OCI-M1 (cell line): ENCODE results near the gene ZNF526.
"Not testable (repeated sequence)": the region's sequence is repeated elsewhere in the genome, so short reads cannot be mapped to it uniquely, and the experiment has no call there.

Source experiments
- DNase-seq: peaks from one replicate; lab custom pipeline; 2025; lab: John Stamatoyannopoulos, UW

ZNF526 gene

GRCh38 chr19:42246922-42247639 is 27.0 kb downstream of the ZNF526 start:
- peak; percentile 45 for DNase-seq

DNA sequence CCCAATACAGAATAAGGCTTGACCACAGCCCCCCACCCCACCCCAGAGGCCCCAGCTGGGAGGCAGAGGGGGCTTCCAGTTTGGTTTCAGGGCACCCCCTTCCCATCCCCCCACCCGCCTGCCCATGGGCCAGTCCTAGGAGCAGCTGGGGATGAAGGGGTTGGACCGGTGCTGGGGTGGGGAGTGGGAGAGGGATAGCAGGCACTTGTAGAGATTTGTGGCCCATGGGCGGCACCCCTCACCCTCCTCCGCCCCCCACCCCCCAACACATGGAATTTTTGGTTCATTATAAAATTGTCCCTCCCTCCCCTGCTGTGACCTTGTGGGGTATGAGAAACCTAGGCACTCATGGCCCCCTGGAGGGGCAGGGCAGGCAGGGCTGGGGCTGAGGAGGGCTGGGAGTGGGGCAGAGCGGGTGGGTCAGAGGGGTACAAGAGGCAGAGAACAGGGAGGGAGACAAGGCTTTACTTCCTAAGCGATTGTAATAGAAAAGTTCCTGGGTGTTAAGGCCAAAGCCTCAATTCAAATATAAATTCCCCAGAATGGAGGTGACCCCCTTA is 27.6 kb downstream of the ZNF526 start:
- no peak for DNase-seq

DNA sequence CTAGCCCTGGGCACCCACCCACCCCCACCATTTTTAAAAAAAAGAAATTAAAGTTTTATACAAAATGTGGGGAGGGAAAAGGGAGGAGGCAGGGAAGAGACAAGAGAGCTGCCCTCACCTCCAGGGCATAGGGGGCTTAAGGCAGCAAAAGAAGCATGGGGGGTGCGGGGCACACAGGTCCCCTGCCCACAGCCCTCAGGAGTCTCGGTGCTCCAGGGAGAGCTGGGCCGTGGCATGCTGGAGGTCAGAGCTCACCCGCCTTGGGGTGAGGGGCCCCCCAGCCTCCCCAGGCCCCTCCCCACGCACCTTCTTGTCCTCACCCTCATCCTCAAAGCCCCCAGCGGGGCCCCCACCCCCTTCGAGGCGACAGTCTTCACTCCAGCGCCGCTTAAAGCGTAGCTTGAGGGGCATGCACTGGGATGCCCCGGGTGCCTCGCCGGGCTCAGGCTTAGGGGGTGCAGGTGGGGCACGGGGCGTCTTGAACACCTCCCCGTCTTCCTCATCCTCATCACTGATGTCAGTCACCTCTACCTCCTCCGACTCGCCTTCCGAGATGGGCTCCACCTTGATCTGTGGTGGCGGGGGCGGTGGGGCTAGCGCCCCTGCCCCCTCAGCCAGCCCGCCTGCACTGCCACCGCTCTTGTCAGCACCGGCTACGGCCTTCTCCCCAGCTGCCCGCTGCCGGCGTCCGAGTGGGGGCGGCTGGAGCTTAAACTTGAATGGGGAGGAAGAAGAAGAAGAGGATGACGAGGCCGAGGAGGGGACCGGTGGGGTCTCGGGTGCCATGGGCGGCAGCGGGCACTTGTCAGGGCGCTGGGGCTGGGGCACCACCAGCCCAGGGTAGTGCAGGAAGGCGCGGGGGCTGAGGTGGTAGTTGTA is 28.4 kb downstream of the ZNF526 start:
- no peak for DNase-seq

DNA sequence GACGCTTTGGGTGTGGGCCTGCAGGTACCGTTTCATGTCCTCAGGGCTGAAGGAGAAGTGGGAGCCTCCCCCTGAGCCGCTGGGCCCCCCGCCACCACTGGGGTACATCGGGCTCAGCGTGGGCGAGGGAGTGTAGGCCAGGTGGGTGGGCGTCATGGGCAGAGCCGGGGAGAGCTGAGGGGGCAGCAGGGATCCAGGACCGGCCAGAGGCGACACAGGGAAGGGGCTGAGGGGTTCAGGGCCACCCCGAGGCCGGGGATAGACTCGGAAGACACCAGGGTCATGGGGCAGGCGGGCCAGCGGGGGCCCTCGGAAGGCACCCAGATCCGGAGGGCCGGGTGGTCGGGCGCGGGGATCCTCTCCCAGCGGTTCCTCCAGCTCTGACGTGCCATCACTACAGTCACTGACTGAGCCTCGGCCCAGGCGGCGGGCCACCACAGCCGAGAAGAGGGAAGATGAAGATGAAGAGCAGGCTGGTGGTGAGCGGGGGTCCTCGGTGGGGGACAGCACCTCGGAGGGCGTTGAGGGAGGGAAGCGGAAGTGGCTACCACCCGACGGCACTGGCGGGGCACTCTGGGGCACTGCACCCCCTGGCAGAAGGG is 29.1 kb downstream of the ZNF526 start:
- DNase-seq, result no peak

DNA sequence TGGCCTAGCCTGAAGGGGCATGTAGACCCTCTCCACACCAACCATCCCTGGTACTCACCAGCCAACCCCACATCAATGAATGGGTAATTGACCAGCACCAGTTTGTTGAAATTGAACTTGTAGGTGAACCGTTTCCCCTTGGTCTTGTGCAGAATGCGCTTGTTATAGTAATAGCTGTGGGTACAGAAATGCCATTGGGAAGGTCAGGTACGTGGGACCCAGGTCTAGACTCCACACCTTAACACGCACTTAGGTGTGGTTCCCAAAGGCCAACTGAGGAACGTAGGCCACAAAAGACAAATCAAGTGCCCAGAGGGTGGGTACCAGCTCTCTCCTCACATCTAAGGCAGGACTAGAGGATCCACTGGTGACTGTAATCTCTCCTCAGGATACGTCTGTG is 29.7 kb downstream of the ZNF526 start:
- no peak for DNase-seq

DNA sequence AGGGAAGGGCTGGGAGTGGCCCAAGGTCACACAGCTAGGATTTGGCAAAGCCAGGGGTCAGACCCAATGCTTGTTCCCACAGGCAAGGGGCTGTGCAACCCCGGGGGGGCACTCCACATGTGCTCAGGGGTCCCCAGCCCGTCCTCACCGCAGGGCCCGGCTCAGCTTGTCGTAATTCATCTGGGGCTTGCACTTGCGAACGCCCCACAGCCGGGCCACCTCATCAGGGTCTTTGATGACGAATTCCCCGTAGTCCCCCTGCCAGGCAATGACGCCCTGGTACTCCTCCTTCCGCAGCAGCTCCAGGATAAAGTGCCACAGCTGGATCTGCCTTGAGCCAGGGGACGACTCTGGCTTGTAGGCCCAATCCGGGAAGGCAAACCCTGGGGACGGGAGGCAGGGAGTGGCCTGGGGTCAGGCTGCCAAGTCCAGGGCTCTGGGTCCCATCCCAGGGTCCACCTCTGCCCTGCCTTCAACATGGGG is 30.1 kb downstream of the ZNF526 start:
- DNase-seq, result no peak

DNA sequence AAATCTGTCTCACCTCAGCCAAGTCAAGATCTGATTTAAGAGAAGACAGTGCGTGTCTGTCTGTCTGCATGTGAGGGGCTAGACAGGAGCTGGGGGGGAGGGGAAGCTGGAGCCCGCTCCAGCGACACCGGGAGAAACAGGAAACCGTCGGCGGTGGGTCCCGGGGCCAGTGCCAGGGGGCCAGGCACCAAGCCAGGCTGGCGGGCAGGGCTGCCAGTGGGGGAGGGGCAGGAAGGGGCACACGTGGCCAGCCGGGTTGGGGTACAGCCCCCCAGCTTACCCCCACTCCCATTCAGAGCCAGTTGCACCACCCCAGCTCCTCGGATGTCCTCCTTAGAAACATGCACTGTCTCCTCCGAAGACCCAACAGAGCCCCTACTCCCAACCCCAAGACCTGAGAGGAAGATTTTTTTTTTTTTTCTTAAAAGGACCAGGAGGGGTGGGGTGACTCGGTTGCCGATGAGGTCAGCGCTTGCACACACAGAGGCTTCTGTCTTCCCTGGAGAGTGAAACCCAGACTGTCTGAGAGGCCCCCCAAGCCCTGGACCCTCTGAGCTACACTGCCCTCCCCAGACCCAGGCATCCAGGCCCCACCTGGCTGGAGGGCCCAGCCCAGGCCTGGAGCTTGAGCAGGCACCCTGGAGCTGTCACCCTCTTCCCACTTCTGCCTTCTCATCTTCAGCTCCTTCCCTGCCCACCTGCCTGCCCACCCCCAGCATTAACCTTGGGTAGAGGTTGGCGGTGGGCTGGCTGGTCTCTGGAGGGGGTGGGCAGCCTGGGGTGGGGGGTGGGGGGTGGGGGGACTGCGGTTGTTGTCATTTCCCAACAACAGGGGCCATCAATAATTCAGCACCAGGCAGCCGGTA is 30.8 kb downstream of the ZNF526 start:
- DNase-seq, result no peak

GRCh38 chr19:42251572-42252358 is 31.7 kb downstream of the ZNF526 start:
- no peak for DNase-seq

DNA sequence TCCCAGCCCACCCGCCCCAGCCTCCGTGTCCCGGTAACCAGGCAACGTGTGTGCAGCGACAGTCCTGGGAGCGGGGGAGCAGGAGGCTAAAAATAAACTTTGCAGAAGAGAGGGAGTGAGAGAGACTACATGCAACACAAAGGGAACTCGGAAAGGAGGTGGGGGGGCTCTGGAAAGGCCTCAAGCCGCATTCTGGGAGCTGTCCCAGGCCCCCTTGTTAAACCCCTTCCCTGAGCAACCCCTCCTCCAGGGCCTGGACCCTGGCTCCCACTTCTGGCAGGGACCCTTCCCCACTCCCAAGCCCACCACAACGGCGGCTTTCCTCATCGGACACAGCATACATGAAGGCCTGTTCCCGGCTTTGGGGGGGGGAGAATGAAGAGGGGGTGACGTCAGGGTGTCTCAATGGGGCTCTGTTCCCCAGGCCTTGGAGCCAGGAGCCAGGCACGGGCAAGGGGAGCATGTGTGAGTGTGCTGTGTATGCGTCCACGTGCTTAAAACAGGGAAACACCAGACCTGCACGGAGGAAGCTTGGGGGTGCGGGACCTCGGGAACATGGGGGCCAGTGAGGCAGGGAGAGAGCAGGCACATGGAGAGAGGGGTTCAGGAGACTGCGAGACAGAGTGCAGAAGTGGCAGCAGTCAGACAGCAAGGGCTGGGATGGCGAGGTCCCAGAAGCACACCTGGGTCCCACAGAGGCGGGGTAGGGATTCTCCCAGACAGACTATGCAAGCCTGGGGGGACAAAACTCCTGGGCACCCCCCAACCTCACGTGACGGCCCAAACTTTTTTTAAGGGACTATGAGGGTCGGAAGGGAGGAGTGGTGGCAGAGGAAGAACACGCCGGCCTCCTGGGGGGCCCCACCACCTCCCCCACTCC is 32.5 kb downstream of the ZNF526 start:
- DNase-seq, result peak; percentile 55

DNA sequence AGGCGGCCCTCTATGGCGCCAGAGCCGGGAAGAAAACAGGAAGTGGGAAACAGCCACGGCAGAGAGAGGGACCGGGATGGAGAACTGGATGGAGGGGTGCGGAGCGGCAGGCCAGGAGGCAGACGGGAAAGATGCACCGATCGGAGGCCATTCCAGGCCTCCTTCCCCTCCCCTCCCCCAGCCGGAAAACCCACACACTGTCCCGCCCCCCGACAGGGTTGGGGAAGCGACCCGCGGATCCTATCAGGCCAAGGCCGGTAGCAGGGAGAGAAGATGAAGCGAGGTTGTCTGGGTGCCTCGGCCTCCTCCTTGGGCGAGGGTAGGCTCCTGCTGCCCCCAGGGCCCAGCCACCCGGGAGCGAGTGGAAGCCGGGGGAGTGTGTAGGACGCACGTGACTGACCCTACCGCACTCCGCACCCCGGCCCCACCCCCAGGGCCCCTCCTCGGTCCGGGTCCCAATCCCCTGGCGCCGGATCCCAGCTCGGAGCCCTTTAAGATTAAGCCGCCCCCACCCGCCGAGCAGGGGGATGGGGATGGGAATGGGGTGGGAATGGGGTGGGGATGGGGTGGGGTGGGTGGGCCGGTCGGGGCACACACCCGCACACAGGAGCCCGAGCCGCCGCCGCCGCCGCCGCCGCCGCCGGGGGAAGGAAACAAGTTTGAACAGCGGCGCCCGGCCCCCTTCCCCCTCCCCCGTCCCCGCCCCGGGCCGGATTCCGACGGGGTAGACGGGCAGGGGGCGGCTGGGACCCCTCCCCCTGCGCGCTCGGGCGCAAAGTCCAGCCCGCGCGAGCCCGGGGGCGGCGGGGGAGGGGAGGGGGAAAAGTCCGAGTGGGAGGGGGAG is 33.4 kb downstream of the ZNF526 start:
- DNase-seq, result peak; percentile 83

DNA sequence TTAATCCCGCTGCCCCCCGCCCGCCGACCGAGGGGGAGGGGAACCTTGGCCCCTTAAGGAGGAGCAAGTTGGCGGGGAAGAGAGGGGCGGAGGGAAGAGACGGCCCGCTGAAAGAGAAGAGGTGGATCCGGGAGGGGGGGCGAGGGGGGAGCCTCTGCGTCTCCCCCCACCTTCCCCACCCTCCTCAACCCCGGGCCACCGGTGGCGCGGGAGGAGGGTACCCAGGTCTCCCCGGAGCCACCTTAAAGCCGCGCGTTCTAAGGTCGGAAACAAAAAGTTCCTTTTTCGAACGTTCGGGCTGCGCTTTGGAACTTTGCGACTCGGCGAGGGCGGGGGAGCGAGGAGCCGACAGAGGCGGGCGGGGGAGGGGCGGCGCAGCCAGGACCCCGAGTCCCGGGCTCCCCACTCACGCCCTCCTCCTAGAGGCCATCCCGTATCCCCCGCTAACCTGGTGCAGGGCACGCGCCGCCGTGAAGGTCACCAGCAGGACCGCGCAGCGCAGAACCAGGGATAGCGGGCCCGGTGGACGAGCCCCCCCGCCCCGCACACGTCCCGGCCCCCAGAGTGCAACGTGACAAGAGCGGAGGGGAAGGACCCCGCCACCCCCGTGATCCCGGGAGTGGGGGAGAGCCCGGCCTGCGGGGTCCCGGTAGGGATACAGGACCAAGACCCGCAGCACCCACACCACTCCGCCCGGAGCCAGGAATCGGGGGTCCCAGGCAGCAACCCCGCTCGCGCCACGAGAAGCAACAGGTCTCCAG is 34.2 kb downstream of the ZNF526 start:
- DNase-seq, result peak; percentile 91

DNA sequence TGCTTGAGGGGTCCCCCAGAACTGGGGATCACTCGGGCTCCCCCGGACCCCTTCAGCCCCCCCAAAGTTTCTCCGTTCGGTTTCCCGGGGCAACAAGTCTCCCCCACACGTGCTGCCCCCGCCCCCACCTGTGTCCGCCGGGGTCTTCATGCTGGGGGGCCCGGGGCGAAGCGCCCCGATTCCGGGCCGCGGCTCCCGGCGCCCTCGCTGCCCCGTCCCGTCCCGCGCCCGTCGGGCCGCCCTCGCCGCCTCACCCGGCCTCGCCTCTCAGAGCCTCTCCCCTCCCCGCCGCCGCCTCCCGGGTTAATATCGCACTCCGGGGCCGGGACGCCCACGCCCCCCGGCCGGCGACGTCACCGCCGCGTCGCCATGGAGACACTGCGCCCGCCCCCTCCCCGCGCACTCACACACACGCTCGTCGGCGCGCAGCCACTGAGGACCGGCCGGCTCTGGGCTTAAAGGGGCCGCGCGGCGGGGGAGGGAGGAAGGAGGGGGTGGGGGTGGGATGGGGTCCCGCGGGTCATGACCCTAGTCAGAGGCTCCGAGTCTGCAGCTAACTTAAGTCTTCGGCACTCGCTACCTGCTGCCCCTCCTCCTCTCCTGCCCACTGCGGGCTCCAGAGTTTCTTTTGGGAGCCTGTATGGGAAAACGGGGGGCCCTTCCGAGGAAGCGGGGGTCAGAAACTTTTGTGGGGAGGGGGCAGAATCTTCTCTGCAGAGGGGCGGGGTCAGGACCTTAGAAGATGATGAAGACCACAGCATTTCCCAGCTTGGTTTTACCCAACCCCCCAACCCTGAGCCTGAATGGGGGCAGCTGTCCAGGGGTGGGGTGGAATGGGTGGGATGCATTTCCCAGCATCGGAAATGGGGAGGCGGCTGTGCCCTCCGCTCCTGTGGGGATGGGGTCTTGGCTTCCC is 35.0 kb downstream of the ZNF526 start, which contains the start of gene ERF:
Gene ERF, minus strand, starts transcription at position 279 of the 916 bp plus-strand sequence. Its CDS starts 129 bp downstream, at position 150.
- DNase-seq, result peak; percentile 95

GRCh38 chr19:42255766-42256745 is 35.9 kb downstream of the ZNF526 start:
- peak; percentile 59 for DNase-seq

GRCh38 chr19:42257842-42258241 is 37.7 kb downstream of the ZNF526 start:
- DNase-seq, result not testable (repeated sequence)

DNA sequence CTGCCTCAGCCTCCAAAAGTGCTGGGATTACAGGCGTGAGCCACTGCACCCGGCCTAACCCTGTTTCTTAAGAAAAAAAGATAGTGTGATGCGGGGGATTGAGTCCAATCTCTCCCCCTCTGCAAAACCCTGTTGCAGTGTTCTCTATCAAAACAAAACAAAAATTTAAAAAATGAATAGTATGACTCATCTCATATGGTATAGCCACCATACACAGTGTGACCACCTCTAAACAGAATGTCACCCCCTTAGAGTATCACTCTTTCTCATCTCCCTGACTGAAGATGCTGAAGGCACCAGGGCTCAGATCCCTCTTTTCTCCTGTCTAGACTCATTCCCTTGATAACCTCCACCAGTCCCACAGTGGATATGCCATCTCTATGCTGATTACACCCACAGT is 41.7 kb downstream of the ZNF526 start:
- no peak for DNase-seq
